PFSK-1 (cell line): ENCODE measurements around the gene NRROS.

Experiments
- FOXP2 ChIP-seq: optimal IDR thresholded peaks from 2 replicates; pipeline ENCODE3; 2011; ENCODE audit warnings: borderline replicate concordance, control low read depth, inconsistent platforms; ENCODE audit not compliant: insufficient read depth; ENCODE audit errors: extremely low read length, extremely low read depth
- POLR2AphosphoS5 ChIP-seq: IDR thresholded peaks from 2 replicates; pipeline ENCODE4 v1.6.1; 2012; ENCODE audit warnings: low read depth, mild to moderate bottlenecking, control low read depth, low read length, moderate library complexity
- REST ChIP-seq, 2 experiments: IDR thresholded peaks; 2 replicates each; pipeline versions ENCODE4 v1.6.1 to v1.8.0; 2011 to 2012; ENCODE audit warnings: low read depth in 2 of 2, low read length in 2 of 2, control low read depth in 1 of 2, inconsistent platforms in 1 of 2, mild to moderate bottlenecking in 1 of 2, moderate library complexity in 1 of 2; ENCODE audit not compliant: insufficient read depth in 1 of 2
- SIN3A ChIP-seq: IDR thresholded peaks from 2 replicates; pipeline ENCODE4 v1.6.1; 2012; ENCODE audit warnings: mild to moderate bottlenecking, low read length, moderate library complexity, borderline replicate concordance; ENCODE audit not compliant: insufficient read depth
- TAF1 ChIP-seq: IDR thresholded peaks from 2 replicates; pipeline ENCODE4 v1.6.1; 2012; ENCODE audit warnings: low read length, control low read depth, borderline replicate concordance; ENCODE audit not compliant: insufficient read depth

Gene NRROS

GRCh38 chr3:196629228-196629627, 10.3 kb upstream of the NRROS start:
- TF ChIP-seq SIN3A = no peak

- TF ChIP-seq REST (IDR thresholded peaks at IDR 0.05; ENCODE audit: insufficient read depth in 1 of 2, low read depth in 2 of 2, low read length in 2 of 2) (no peak), SIN3A (no peak), TAF1 (no peak), POLR2AphosphoS5 (no peak)
Observed at GRCh38 chr3:196631682-196632045, 7.8 kb upstream of the NRROS start.

GRCh38 chr3:196632046-196632751, 7.3 kb upstream of the NRROS start:
- TF ChIP-seq FOXP2 (no peak), POLR2AphosphoS5 (0 out of 2 replicates have a peak, but pooled peaks have one; percentile 31)

GRCh38 chr3:196633555-196634151, 5.8 kb upstream of the NRROS start:
- TF ChIP-seq SIN3A (no peak), REST (IDR thresholded peaks at IDR 0.05; ENCODE audit: insufficient read depth in 1 of 2, low read depth in 2 of 2, low read length in 2 of 2) (peak in 1 of 2 experiments; percentile 60; a peak in 1 of 4 replicates), FOXP2 (no peak), POLR2AphosphoS5 (no peak), TAF1 (no peak)

GRCh38 chr3:196634224-196634623, 5.3 kb upstream of the NRROS start:
- no peak for TF ChIP-seq SIN3A
- TF ChIP-seq REST (IDR thresholded peaks at IDR 0.05; ENCODE audit: insufficient read depth in 1 of 2, low read depth in 2 of 2, low read length in 2 of 2) = no peak
- no peak for TF ChIP-seq POLR2AphosphoS5
- TF ChIP-seq FOXP2 = no peak
- TF ChIP-seq TAF1 = no peak

GRCh38 chr3:196634829-196635228, 4.7 kb upstream of the NRROS start:
- TF ChIP-seq FOXP2 (no peak), REST (IDR thresholded peaks at IDR 0.05; ENCODE audit: insufficient read depth in 1 of 2, low read depth in 2 of 2, low read length in 2 of 2) (no peak), SIN3A (no peak), TAF1 (no peak), POLR2AphosphoS5 (no peak)
